NCI-H69 (cell line): ENCODE measurements around the gene RFFL.
A peak's percentile ranks its signal among the peaks of the same experiment; 100 is the strongest.

Experiments
- DNase-seq: peaks from one replicate; lab custom pipeline; 2025; lab: John Stamatoyannopoulos, UW

RFFL gene

GRCh38 chr17:35081638-35082037 is 18.1 kb upstream of the RFFL start:
- DNase-seq, result no peak

- DNase-seq, result no peak
Measured at GRCh38 chr17:35080536-35080935, 17.0 kb upstream of the RFFL start.

- DNase-seq, result peak; percentile 65
Measured at GRCh38 chr17:35079547-35080423, 16.3 kb upstream of the RFFL start.

- DNase-seq, result no peak
Measured at GRCh38 chr17:35076874-35077273, 13.4 kb upstream of the RFFL start.

- DNase-seq, result peak; percentile 22
Measured at GRCh38 chr17:35074711-35075707, 11.5 kb upstream of the RFFL start.

GRCh38 chr17:35073991-35074627 is 10.6 kb upstream of the RFFL start:
- no peak for DNase-seq

- DNase-seq, result no peak
Measured at GRCh38 chr17:35073183-35073790, 9.8 kb upstream of the RFFL start.

GRCh38 chr17:35069311-35069710 is 5.8 kb upstream of the RFFL start:
- DNase-seq, result no peak

GRCh38 chr17:35068249-35068648 is 4.7 kb upstream of the RFFL start:
- no peak for DNase-seq

- no peak for DNase-seq
Measured at GRCh38 chr17:35065880-35066279, 2.4 kb upstream of the RFFL start.

GRCh38 chr17:35064516-35065215 is 1.2 kb upstream of the RFFL start:
- peak; percentile 68 for DNase-seq

- DNase-seq, result no peak
Measured at GRCh38 chr17:35062308-35062707, 1.2 kb downstream of the RFFL start.

- DNase-seq, result no peak
Measured at GRCh38 chr17:35057332-35057915, 6.1 kb downstream of the RFFL start.

- no peak for DNase-seq
Measured at GRCh38 chr17:35056013-35056412, 7.5 kb downstream of the RFFL start.

- no peak for DNase-seq
Measured at GRCh38 chr17:35053204-35053603, 10.3 kb downstream of the RFFL start.

GRCh38 chr17:35052780-35053179 is 10.7 kb downstream of the RFFL start:
- DNase-seq, result no peak

GRCh38 chr17:35052241-35052610 is 11.3 kb downstream of the RFFL start:
- no peak for DNase-seq

- no peak for DNase-seq
Measured at GRCh38 chr17:35051579-35052240, 11.8 kb downstream of the RFFL start.

- DNase-seq, result no peak
Measured at GRCh38 chr17:35051183-35051578, 12.3 kb downstream of the RFFL start.

GRCh38 chr17:35050170-35050569 is 13.3 kb downstream of the RFFL start:
- no peak for DNase-seq
